Neural cell (in vitro differentiated cells): ENCODE data around the gene SPTBN1. TPM values are rescaled to one million over a fixed set of nuclear protein-coding genes. Genes with fewer than 3 reads are reported as not detected.

Source experiments
- H2AFZ ChIP-seq: fragments of 200-600, 300-800 bp; sonication (generic), shearing (Covaris generic); 2 replicates; pipeline ENCODE4 v1.6.0; 2014; ENCODE audit warnings: low read depth, mild to moderate bottlenecking, antibody characterized with exemption, low read length, moderate library complexity
- H3F3A ChIP-seq: fragments of 200-600 bp; shearing (Covaris generic); 2 replicates; pipeline ENCODE4 v1.6.1; 2016; ENCODE audit warnings: mild to moderate bottlenecking, moderate library complexity, mixed read lengths, antibody characterized with exemption, low read length; ENCODE audit not compliant: insufficient read depth, poor library complexity, severe bottlenecking
- H3K27ac ChIP-seq: fragments of 200-600, 300-800 bp; sonication (generic), shearing (Covaris generic); 2 replicates; pipeline ENCODE4 v1.5.1; 2014; ENCODE audit warnings: mild to moderate bottlenecking, low read length, moderate library complexity
- H3K27me3 ChIP-seq: fragments of 300-800, 200-600 bp; sonication (generic), shearing (Covaris generic); 2 replicates; pipeline ENCODE4 v1.6.0; 2014; ENCODE audit warnings: mild to moderate bottlenecking, low read depth, low read length, moderate library complexity; ENCODE audit not compliant: insufficient read depth
- H3K36me3 ChIP-seq: fragments of 300-800, 200-600 bp; sonication (generic), shearing (Covaris generic); 2 replicates; pipeline ENCODE4 v1.5.1; 2014; ENCODE audit warnings: mild to moderate bottlenecking, antibody characterized with exemption, low read length, moderate library complexity; ENCODE audit not compliant: insufficient read depth
- H3K4me2 ChIP-seq: fragments of 300-800, 200-600 bp; sonication (generic), shearing (Covaris generic); 2 replicates; pipeline ENCODE4 v1.6.0; 2014; ENCODE audit warnings: mild to moderate bottlenecking, low read length
- H3K4me3 ChIP-seq: fragments of 300-800, 200-600 bp; sonication (generic), shearing (Covaris generic); 2 replicates; pipeline ENCODE4 v1.5.1; 2014; ENCODE audit warnings: mild to moderate bottlenecking, low read length, moderate library complexity
- H3K79me2 ChIP-seq: fragments of 200-600 bp; shearing (Covaris generic); replicated peaks from 2 replicates; pipeline ENCODE4 v1.6.0; 2014; ENCODE audit warnings: mild to moderate bottlenecking, low read length, moderate library complexity; ENCODE audit not compliant: insufficient read depth
- H3K9ac ChIP-seq: fragments of 300-800, 200-600 bp; sonication (generic), shearing (Covaris generic); 2 replicates; pipeline ENCODE4 v1.6.1; 2016; ENCODE audit warnings: mild to moderate bottlenecking, low read length, mixed read lengths
- H3K9me2 ChIP-seq: fragments of 200-600 bp; shearing (Covaris generic); 2 replicates; pipeline ENCODE4 v1.6.1; 2016; ENCODE audit warnings: mild to moderate bottlenecking, low read length, mixed read lengths; ENCODE audit not compliant: insufficient read depth
- H3K9me3 ChIP-seq: fragments of 200-600, 300-800 bp; sonication (generic), shearing (Covaris generic); 2 replicates; pipeline ENCODE4 v1.6.1; 2016; ENCODE audit warnings: mild to moderate bottlenecking, mixed run types, low read length, moderate library complexity, mixed read lengths
- H4K20me1 ChIP-seq: fragments of 200-600 bp; shearing (Covaris generic); 2 replicates; pipeline ENCODE4 v1.6.1; 2016; ENCODE audit warnings: mild to moderate bottlenecking, mixed run types; ENCODE audit not compliant: insufficient read depth
- EP300 ChIP-seq: fragments of 450-650 bp; conservative IDR thresholded peaks from 2 replicates; pipeline ENCODE4 v1.6.1; 2014; ENCODE audit warnings: antibody characterized with exemption, mild to moderate bottlenecking, moderate library complexity; ENCODE audit not compliant: poor library complexity, severe bottlenecking
- EZH2 ChIP-seq: fragments of 200-600, 300-800 bp; shearing (Covaris generic), sonication (generic); IDR thresholded peaks from 2 replicates; pipeline ENCODE4 v1.6.1; 2014; ENCODE audit warnings: antibody characterized with exemption, low read length, borderline replicate concordance, mild to moderate bottlenecking; ENCODE audit not compliant: insufficient read depth, poor library complexity, severe bottlenecking
- MXI1 ChIP-seq: fragments of 450-650 bp; conservative IDR thresholded peaks from 2 replicates; pipeline ENCODE4 v1.6.1; 2014; ENCODE audit warnings: antibody characterized with exemption, mild to moderate bottlenecking; ENCODE audit not compliant: poor library complexity, severe bottlenecking
- POLR2AphosphoS5 ChIP-seq: IDR thresholded peaks from 2 replicates; pipeline ENCODE4 v1.6.1; 2012
- RAD21 ChIP-seq: fragments of 450-650 bp; conservative IDR thresholded peaks from 2 replicates; pipeline ENCODE4 v1.6.1; 2014; ENCODE audit warnings: antibody characterized with exemption, mild to moderate bottlenecking, moderate library complexity
- SMC3 ChIP-seq: fragments of 450-650 bp; conservative IDR thresholded peaks from 2 replicates; pipeline ENCODE4 v1.6.1; 2014; ENCODE audit warnings: antibody characterized with exemption, mild to moderate bottlenecking, moderate library complexity; ENCODE audit not compliant: poor library complexity
- TAF1 ChIP-seq: IDR thresholded peaks from 2 replicates; pipeline ENCODE4 v1.6.1; 2012; ENCODE audit warnings: low read depth
- polyA plus RNA-seq: library from polyadenylated mRNA; depleted of rRNA; stranded (reverse); fragments of >200 nt; gene quantifications from 2 replicates; pipeline ENCODE4 v1.2.3, GENCODE V29; 2014
- TF ChIP-seq, protein P1 (sequence below): IDR thresholded peaks from 2 replicates; pipeline ENCODE4 v1.6.1; 2012; ENCODE audit warnings: borderline replicate concordance
- TF ChIP-seq, protein P2 (sequence below): fragments of 450-650 bp; IDR thresholded peaks from 2 replicates; pipeline ENCODE4 v1.5.1; 2014; ENCODE audit warnings: antibody characterized with exemption, mild to moderate bottlenecking, moderate library complexity; ENCODE audit not compliant: poor library complexity, severe bottlenecking

The SPTBN1 gene
- polyA plus RNA-seq, 1 donor from 2014 or later = 92.1 TPM

DNA sequence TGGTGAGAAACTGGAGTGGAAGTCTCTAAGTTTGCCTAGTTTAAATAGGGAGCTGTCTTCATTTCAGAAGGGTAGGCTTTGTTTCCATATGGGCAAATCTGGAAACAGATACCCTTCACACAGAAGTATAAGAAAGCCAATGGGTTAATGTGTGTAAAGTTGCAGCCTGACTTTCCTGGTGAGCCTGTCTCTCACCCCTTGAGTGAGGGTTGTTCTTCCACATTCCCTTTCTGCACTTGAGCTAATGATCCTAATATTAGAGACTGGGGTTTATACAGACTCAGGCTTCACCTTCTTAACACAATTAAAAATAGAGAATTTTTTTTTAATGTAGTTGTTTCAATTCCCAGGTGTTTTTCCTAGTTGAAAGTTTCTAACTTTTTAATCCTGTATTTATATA lies 158.7 kb downstream of the SPTBN1 start:
- no peaks in the 10 kb centered on the region for H3K27me3 ChIP-seq
- peaks cover 13% of the 10 kb centered on the region for H3K36me3 ChIP-seq
- TF ChIP-seq SMC3 = no peak
- TF ChIP-seq, protein P1, sequence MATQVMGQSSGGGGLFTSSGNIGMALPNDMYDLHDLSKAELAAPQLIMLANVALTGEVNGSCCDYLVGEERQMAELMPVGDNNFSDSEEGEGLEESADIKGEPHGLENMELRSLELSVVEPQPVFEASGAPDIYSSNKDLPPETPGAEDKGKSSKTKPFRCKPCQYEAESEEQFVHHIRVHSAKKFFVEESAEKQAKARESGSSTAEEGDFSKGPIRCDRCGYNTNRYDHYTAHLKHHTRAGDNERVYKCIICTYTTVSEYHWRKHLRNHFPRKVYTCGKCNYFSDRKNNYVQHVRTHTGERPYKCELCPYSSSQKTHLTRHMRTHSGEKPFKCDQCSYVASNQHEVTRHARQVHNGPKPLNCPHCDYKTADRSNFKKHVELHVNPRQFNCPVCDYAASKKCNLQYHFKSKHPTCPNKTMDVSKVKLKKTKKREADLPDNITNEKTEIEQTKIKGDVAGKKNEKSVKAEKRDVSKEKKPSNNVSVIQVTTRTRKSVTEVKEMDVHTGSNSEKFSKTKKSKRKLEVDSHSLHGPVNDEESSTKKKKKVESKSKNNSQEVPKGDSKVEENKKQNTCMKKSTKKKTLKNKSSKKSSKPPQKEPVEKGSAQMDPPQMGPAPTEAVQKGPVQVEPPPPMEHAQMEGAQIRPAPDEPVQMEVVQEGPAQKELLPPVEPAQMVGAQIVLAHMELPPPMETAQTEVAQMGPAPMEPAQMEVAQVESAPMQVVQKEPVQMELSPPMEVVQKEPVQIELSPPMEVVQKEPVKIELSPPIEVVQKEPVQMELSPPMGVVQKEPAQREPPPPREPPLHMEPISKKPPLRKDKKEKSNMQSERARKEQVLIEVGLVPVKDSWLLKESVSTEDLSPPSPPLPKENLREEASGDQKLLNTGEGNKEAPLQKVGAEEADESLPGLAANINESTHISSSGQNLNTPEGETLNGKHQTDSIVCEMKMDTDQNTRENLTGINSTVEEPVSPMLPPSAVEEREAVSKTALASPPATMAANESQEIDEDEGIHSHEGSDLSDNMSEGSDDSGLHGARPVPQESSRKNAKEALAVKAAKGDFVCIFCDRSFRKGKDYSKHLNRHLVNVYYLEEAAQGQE = no peak
- TF ChIP-seq EZH2 = no peak
- TF ChIP-seq, protein P2, sequence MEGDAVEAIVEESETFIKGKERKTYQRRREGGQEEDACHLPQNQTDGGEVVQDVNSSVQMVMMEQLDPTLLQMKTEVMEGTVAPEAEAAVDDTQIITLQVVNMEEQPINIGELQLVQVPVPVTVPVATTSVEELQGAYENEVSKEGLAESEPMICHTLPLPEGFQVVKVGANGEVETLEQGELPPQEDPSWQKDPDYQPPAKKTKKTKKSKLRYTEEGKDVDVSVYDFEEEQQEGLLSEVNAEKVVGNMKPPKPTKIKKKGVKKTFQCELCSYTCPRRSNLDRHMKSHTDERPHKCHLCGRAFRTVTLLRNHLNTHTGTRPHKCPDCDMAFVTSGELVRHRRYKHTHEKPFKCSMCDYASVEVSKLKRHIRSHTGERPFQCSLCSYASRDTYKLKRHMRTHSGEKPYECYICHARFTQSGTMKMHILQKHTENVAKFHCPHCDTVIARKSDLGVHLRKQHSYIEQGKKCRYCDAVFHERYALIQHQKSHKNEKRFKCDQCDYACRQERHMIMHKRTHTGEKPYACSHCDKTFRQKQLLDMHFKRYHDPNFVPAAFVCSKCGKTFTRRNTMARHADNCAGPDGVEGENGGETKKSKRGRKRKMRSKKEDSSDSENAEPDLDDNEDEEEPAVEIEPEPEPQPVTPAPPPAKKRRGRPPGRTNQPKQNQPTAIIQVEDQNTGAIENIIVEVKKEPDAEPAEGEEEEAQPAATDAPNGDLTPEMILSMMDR = no peak
- TF ChIP-seq POLR2AphosphoS5 = no peak
- TF ChIP-seq TAF1 = no peak
- TF ChIP-seq EP300 = no peak
- no peak for TF ChIP-seq RAD21
- TF ChIP-seq MXI1 = no peak
- no peaks in the 10 kb centered on the region for H3K9me2 ChIP-seq
- no peaks in the 10 kb centered on the region for H3F3A ChIP-seq
- no peaks in the 10 kb centered on the region for H4K20me1 ChIP-seq
- H3K9me3 ChIP-seq = no peaks in the 10 kb centered on the region
- H3K27ac ChIP-seq = no peak overlapping the region
- peaks cover 4% of the 10 kb centered on the region for H3K79me2 ChIP-seq
- H3K4me3 ChIP-seq = no peak overlapping the region
- H3K4me2 ChIP-seq = no peak overlapping the region
- H3K9ac ChIP-seq = no peak overlapping the region
- H2AFZ ChIP-seq = no peak overlapping the region

DNA sequence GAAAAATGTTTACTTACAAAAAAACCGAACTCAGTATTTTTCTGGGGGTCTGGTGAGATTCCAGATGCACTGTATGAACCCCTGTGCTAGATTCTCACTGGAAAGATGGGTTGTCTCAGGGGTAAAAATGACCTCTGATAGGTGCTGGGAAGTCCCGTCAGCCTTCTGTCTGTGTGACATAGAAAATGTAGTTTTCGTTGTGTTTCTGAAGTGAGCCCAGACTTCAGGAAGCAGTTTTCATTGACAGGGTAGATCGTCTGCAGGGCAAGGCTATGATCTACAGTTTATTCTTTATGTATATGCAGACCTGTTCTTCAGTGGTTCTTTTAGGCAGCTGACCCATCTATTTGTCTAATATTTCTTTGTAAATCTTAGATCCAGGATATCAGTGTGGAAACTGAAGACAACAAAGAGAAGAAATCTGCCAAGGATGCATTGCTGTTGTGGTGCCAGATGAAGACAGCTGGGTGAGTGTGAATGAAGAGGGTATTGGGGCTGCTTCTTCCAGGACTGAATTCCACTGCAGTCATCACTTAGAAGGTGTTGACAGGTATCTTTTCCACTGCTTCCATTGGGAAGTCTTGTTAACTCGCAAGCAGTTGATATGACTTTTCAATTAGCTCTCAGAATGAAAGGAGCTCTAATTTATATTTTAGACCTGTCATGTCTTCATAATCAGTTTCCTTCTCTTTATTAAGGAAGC lies 159.9 kb downstream of the SPTBN1 start:
- Histone ChIP-seq H3K36me3 (peaks cover 13% of the 10 kb centered on the region), H3K9me2 (no peaks in the 10 kb centered on the region), H3K4me3 (no peak overlapping the region), H3K27ac (no peak overlapping the region), H3K9me3 (no peaks in the 10 kb centered on the region), H4K20me1 (no peaks in the 10 kb centered on the region), H2AFZ (no peak overlapping the region), H3K9ac (no peak overlapping the region), H3K79me2 (peaks cover 4% of the 10 kb centered on the region), H3F3A (no peaks in the 10 kb centered on the region), H3K27me3 (no peaks in the 10 kb centered on the region), H3K4me2 (no peak overlapping the region)
- TF ChIP-seq EZH2 (no peak), TAF1 (no peak), POLR2AphosphoS5 (no peak), EP300 (no peak), MXI1 (no peak), SMC3 (no peak), RAD21 (no peak)
- TF ChIP-seq, protein P1 = no peak
- TF ChIP-seq, protein P2 = no peak
